ENCODE results near the gene KIDINS220. TPM values are rescaled to one million over a fixed set of nuclear protein-coding genes. Genes with fewer than 3 reads are reported as not detected.

Gene KIDINS220
- total RNA-seq, 1 donor from 2014 or later: 59.9 TPM

DNA sequence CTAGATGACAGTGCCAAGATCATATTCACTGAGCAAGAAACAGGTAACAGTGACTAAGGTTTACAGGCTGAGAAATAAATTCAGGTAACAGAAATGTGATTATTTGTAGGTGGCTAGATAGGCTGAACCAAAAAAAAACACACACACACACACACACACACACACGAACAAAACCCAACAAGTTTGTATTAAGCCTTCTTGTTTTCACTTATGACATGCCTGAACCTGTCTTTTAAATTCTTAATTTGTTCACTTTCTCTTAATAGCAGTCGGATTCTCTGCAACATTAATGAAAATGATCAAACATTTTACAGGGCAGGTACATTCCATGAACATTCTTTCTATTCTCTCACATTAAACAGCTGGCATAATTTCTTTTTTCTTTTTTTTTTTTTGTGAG lies 18.8 kb upstream of the KIDINS220 start:
- Mint-ChIP-seq H3K4me3 (ENCODE audit: unreplicated experiment) (no peak overlapping the region), H3K27me3 (ENCODE audit: unreplicated experiment) (no peaks in the 10 kb centered on the region), H3K4me1 (ENCODE audit: unreplicated experiment) (no peaks in the 10 kb centered on the region), H3K27ac (ENCODE audit: unreplicated experiment) (no peak overlapping the region), H3K9me3 (ENCODE audit: unreplicated experiment) (no peaks in the 10 kb centered on the region), H3K36me3 (ENCODE audit: low read depth, unreplicated experiment) (peaks cover 7% of the 10 kb centered on the region)
- DNase-seq (ENCODE audit: low spot score): no peak
- TF ChIP-seq, protein P1, sequence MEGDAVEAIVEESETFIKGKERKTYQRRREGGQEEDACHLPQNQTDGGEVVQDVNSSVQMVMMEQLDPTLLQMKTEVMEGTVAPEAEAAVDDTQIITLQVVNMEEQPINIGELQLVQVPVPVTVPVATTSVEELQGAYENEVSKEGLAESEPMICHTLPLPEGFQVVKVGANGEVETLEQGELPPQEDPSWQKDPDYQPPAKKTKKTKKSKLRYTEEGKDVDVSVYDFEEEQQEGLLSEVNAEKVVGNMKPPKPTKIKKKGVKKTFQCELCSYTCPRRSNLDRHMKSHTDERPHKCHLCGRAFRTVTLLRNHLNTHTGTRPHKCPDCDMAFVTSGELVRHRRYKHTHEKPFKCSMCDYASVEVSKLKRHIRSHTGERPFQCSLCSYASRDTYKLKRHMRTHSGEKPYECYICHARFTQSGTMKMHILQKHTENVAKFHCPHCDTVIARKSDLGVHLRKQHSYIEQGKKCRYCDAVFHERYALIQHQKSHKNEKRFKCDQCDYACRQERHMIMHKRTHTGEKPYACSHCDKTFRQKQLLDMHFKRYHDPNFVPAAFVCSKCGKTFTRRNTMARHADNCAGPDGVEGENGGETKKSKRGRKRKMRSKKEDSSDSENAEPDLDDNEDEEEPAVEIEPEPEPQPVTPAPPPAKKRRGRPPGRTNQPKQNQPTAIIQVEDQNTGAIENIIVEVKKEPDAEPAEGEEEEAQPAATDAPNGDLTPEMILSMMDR (IDR thresholded peaks at IDR 0.05; ENCODE audit: unreplicated experiment): no peak

DNA sequence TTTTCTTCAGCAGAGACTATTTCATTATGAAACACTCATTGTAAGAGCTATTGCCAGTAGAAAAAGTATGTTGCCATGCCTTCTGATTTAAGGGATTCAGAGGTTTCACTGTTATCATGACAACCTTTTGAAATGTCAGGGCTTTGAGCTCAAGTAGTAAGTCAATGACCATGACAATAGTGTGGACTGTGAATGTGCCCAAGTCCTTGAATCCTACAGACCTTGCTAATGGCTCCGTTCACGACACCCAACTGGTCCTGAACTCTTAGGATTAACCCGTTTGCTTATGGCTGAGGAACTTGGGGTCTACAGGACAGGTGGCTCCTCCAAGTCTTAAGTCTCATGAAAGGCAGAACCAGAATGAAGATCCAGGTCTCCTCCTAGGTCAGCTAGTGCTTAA lies 17.6 kb upstream of the KIDINS220 start:
- Mint-ChIP-seq H3K36me3 (ENCODE audit: low read depth, unreplicated experiment) (peaks cover 7% of the 10 kb centered on the region), H3K27ac (ENCODE audit: unreplicated experiment) (no peak overlapping the region), H3K4me1 (ENCODE audit: unreplicated experiment) (no peaks in the 10 kb centered on the region), H3K9me3 (ENCODE audit: unreplicated experiment) (no peaks in the 10 kb centered on the region), H3K4me3 (ENCODE audit: unreplicated experiment) (no peak overlapping the region), H3K27me3 (ENCODE audit: unreplicated experiment) (no peaks in the 10 kb centered on the region)
- no peak for DNase-seq (ENCODE audit: low spot score)
- TF ChIP-seq, protein P1 (IDR thresholded peaks at IDR 0.05; ENCODE audit: unreplicated experiment): no peak

DNA sequence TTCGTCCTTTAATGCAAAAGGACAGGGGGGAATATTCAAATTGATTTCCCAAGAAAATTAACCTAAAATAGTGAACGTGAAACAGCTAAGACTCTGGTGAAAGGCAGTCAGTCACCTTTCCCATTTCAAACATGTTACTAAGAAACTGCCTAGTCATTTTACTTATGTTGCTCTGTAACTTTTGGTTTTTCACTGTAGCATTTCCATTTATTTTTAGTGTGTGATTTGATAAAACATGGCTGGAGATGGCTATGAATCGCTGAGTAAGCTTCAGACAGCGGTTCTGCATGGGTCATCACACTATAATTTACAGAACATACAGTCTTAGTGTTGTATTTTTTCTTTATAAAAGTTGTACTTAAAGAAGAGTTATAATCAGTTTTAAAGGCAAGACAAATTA lies 16.0 kb upstream of the KIDINS220 start:
- H3K4me1 Mint-ChIP-seq (ENCODE audit: unreplicated experiment): no peaks in the 10 kb centered on the region
- no peak overlapping the region for H3K4me3 Mint-ChIP-seq (ENCODE audit: unreplicated experiment)
- TF ChIP-seq, protein P1 (IDR thresholded peaks at IDR 0.05; ENCODE audit: unreplicated experiment): no peak
- DNase-seq (ENCODE audit: low spot score): no peak
- no peaks in the 10 kb centered on the region for H3K27me3 Mint-ChIP-seq (ENCODE audit: unreplicated experiment)
- H3K36me3 Mint-ChIP-seq (ENCODE audit: low read depth, unreplicated experiment): peaks cover 7% of the 10 kb centered on the region
- no peaks in the 10 kb centered on the region for H3K9me3 Mint-ChIP-seq (ENCODE audit: unreplicated experiment)
- no peak overlapping the region for H3K27ac Mint-ChIP-seq (ENCODE audit: unreplicated experiment)

DNA sequence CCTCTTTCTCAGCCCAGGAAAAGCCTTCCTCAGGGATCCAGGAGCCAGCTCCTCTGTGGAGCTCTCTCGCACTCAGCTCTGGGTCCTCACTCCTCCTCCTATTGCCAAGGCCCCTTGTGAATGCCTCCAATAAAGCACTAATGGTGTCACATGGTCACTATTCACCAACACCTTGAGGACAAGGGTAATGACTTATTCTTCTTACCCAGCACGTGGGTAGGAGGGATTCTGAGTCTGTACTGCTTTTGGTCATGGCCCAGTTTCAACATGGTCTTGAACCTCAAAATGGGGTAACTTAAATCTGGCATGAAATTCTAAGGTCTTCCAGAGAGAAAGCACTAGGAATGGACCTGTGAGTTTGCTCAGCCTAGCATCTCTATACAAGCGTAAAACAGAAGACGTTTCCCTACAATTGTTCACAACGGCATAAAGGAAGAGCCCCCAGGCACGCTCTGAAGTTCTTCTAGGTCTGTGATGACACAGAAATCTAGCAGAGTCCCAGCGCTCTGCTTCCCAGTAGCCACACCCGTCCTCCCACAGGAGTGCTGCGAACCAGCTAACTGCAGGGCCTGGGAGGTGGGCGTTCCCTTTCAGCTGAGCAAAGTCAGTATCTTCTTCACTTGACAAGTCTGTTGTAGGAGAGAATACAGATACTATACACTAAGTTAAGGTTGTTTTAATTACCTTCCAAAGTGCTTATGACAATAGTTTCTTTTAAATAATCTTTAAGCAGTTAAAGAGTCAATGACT lies 14.6 kb upstream of the KIDINS220 start:
- no peak overlapping the region for H3K27ac Mint-ChIP-seq (ENCODE audit: unreplicated experiment)

More for the DNA sequence above, 14.6 kb upstream of the KIDINS220 start:
- Mint-ChIP-seq H3K36me3 (ENCODE audit: low read depth, unreplicated experiment) (no peaks in the 10 kb centered on the region), H3K4me3 (ENCODE audit: unreplicated experiment) (no peak overlapping the region), H3K4me1 (ENCODE audit: unreplicated experiment) (no peaks in the 10 kb centered on the region), H3K9me3 (ENCODE audit: unreplicated experiment) (no peaks in the 10 kb centered on the region), H3K27me3 (ENCODE audit: unreplicated experiment) (no peaks in the 10 kb centered on the region)
- DNase-seq (ENCODE audit: low spot score): no peak
- TF ChIP-seq, protein P1 (IDR thresholded peaks at IDR 0.05; ENCODE audit: unreplicated experiment): no peak
